ENCODE results near the gene CEP68.
"Not testable (repeated sequence)": the region's sequence is repeated elsewhere in the genome, so short reads cannot be mapped to it uniquely, and the experiment has no call there.

CEP68 gene, protein sequence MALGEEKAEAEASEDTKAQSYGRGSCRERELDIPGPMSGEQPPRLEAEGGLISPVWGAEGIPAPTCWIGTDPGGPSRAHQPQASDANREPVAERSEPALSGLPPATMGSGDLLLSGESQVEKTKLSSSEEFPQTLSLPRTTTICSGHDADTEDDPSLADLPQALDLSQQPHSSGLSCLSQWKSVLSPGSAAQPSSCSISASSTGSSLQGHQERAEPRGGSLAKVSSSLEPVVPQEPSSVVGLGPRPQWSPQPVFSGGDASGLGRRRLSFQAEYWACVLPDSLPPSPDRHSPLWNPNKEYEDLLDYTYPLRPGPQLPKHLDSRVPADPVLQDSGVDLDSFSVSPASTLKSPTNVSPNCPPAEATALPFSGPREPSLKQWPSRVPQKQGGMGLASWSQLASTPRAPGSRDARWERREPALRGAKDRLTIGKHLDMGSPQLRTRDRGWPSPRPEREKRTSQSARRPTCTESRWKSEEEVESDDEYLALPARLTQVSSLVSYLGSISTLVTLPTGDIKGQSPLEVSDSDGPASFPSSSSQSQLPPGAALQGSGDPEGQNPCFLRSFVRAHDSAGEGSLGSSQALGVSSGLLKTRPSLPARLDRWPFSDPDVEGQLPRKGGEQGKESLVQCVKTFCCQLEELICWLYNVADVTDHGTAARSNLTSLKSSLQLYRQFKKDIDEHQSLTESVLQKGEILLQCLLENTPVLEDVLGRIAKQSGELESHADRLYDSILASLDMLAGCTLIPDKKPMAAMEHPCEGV

DNA sequence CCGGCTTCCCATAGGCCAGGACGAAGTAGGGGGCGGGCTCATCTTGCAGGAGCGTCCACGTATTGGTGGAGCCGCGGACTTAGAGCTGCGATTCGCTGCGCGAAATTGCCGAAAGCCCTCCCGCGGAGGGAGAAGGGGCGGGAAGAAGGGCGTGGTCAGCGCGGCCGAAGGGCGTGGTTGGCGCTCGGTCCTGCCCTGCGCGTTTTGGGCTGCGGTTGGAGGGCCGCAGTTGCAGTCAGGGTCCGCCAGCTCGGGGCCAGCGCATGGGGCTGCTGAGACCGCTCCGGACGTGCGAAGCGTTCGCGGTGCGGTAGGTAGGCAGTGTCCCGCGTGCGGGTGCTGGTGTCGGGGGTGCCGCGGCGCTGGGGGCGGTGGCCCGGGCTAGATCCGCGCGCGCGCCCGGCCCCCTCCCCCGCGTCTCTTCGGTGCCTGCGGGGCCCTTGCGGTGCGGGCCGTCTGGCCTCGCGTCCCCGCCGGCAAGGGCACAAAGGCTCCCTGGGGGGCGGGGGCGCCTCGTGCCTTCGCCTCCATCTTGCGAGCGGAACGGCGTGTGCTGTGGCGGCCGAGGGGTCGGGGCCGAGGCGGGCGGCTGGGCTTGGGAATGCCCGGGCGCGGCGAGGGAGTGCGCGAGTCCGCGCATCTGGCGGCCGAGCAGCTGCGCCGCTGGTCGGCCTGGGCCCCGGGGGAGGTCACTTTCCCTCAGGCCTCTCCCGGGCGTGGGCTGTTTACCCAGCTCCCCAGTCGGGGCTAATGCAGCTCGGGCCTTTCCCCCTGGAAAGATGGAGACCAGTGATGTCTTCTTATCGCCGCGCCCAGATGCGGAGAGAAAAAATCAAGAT is at the start of gene CEP68:
CEP68 (plus strand) TSS at position 202 of the 839 bp plus-strand sequence. CDS start 13,029 bp downstream, outside the sequence.
- peak; percentile 95 to 96 for DNase-seq

DNA sequence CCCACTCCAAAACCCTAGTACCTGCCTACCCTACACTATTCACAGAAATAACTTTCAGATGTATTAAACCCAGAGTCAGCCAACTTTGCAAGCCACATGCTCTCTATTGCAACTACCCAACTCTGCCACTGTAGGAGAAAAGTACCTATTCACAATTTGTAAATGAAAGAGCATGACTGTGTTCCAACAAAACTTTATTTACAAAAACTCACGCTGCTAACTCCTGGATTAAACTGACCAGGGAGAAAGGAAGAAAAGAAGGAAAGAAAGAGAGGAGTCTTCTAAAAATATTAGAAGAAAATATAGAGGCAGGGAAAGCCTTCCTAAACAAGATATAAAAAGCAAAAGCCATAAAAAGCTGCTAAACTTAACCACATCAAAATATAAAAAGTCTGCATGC is 42.4 kb upstream of the CEP68 start:
- no peak for DNase-seq

DNA sequence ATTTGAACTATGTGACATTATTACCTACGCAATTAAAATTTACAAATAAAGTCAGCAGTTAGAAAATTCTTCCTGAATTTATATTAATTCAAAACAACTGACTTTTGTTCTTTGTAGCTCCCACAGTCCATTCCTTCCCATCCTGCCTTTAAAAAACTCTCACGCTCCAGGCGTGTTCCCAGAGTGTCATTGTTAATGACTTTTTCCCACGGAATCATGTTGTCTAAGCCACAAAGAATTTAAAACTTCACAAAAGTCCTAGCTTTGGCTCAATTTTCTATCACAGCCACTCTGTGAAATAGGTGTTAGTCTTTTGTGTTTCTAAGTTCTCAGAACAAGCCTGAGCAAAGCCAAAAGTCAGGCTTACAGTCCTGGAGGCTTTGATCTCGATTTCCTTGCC is 40.5 kb upstream of the CEP68 start:
- no peak for DNase-seq

DNA sequence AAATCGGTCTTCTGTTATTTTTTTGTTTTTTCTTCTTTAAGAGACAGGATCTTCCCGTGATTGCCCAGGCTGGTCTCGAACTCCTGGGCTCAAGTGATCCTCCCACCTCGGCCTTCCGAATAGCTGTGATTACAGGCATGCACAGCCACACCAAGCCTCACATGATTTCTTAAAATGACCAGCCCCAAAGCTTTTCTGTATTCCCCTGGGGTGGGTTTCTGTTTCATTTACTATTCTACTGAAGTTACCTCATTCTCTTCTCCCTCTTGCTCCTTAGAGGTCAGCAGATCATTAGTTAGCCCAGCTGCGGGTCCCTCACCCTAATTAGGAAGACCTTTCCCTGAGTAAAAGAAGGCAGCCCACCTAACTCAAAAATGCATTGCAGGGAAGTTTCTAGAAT is 39.4 kb upstream of the CEP68 start:
- DNase-seq = no peak

DNA sequence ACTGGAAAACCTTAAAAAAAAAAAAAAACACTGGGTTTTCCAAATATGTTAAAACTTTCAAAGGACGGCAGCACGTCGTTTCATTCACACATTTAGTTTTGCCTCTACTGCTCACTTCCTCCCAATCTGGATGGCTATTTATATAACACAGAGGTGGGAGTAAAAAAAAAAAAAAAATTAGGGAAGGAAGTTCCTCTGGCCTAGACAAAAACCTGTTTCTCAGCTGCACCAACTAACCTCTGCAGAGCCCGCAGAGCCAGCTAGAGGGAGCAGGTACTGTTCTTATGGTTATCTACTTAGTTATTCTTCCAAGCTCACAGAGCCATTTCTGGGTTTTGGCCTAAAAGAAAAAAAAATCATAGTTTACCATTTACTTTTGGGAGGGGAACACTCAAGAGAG is 38.9 kb upstream of the CEP68 start:
- peak; percentile 89 to 95 for DNase-seq

DNA sequence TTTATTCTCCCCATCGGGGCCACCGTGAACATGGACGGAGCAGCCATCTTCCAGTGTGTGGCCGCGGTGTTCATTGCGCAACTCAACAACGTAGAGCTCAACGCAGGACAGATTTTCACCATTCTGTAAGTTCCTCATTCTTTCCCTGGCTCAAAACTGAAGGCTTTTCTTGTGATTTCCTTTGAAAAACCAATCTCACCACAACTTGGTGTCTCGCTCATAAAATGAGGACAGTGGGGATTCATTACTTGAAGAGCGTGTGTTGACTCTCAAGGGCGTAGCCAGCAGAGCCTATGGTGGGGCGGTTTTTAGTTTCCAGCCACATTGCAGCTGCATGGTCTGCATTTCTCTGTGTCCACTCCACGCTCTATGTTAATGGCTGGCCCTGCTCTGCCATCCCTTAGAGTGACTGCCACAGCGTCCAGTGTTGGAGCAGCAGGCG is 38.1 kb upstream of the CEP68 start:
- DNase-seq = peak; percentile 94

DNA sequence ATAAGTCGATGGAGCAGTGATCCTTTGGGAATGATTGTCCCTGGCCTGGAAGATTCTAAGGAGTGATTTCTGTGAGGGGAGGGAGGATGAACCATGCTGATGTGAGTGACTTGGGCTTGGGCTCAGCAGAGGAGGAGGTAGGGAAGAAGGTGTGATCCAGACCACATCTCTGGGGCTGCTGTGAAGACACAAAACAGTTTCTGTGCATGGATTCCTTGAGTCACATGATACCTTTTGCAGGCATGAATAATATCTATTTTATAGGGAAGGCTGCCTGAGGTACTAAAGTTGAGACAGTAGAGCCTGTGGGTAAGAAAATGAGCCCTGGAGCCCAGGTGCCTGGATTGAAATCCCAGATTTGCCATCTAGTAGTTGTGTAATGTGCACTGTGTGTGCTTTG is 37.2 kb upstream of the CEP68 start:
- no peak for DNase-seq

DNA sequence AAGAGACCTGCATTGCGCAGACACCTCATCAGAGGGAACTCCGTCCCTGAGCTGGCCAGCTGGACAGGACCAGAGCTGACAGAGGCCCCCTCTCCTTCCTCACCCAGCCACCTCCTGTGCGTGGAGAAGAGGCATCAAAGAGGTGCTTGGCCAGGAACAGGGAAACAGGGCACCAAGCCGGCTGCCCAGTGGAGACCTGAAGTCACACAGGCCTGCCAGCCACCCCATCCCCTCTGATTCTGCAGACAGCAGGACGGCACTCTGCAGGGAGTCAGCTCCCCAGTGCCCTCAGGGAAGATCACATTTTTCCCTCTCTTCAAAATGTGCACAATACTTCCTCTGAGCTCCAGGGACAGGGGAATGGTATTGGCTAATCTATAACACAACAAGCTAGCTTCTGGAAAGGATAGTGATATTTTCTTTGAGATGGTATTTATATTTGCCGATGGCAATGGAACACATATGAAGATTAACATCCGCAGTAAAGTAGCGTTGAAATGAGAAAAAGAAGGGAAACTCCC is 36.5 kb upstream of the CEP68 start:
- DNase-seq = no peak

DNA sequence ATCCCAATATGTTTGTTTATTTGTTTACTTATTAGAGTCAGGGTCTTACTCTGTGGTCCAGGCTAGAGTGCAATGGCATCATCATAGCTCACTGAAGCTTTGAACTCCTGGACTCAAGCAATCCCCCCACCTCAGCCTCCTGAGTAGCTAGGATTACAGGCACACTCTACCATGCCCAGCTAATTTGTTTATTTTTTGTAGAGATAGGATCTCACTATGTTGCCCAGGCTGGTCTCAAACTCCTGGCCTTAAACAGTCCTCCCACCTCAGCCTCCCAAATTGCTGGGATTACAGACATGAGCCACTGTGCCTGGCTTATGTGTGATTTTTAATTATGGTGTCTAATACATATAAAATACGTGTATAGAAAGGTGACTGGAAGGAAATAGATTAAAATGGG is 36.0 kb upstream of the CEP68 start:
- not testable (repeated sequence) for DNase-seq

DNA sequence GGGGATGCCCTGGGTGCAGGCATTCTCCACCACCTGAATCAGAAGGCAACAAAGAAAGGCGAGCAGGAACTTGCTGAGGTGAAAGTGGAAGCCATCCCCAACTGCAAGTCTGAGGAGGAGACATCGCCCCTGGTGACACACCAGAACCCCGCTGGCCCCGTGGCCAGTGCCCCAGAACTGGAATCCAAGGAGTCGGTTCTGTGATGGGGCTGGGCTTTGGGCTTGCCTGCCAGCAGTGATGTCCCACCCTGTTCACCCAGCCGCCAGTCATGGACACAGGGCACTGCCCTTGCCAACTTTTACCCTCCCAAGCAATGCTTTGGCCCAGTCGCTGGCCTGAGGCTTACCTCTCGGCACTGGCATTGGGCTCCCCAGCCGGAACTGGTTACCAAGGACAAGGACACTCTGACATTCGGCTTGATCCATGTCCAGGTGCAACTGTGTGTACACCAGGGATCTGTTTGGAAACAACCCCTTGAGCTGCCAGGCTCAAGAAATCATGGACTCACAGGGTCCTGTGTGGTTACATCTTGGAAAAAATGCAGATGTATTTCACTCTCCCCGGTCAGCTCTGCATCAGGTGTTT is 35.2 kb upstream of the CEP68 start:
- DNase-seq = no peak

DNA sequence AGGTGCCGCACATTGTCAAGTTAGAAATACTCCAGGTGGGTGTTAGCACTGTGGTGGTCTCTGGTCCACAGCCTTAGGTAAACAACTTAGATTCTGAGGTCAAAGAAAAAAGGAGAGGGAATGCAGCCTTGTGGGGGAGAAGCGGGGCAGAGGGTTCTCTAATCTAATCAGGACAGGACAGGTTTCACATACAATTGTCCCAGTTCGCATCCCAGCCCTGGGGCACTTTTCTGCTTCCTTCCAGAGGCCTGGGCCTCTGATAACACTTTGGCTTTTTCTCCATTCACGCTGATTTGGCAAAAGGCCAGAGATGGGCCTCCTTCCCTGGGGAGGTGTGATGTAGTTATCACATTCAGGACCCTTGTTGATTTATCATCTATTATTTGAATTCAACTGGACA is 34.5 kb upstream of the CEP68 start:
- no peak for DNase-seq

DNA sequence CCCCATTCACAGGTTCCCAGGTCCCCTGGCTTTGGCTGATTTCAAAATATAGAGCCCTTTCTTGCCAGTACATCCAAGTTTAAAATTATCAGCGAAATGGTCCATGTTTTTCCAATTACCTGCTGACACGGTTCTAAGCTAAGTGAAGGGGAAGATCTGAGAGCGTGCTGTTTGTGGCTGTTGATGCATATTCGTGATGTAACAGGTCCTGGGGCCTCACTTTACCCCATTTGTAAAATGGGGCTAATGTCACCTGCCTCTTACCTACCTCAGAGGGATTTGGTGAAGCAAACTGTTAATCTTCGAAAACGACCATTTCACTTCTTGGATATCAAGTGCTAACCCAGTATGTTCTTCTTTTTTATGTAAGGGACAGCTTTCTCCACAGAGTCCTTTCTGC is 34.0 kb upstream of the CEP68 start:
- no peak for DNase-seq

DNA sequence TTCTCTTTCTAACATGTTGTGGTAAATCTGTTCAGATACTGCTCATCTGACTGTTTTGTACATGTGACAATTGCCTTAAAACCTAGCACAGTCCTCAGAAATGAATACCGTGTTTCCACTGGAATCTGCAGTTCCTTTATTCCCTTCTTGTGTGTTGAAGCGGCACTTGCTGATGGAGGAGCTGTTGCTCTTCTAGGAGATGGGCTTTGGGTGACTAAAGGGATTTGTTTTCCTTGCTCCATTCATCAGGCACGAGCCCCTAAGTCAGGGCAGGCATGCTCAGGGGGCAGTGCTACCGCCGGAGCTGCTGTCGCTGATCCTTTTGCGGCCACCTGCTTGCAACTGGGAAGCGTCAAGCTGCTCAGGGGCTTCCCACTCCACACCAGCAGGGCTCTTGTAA is 32.5 kb upstream of the CEP68 start:
- no peak for DNase-seq

DNA sequence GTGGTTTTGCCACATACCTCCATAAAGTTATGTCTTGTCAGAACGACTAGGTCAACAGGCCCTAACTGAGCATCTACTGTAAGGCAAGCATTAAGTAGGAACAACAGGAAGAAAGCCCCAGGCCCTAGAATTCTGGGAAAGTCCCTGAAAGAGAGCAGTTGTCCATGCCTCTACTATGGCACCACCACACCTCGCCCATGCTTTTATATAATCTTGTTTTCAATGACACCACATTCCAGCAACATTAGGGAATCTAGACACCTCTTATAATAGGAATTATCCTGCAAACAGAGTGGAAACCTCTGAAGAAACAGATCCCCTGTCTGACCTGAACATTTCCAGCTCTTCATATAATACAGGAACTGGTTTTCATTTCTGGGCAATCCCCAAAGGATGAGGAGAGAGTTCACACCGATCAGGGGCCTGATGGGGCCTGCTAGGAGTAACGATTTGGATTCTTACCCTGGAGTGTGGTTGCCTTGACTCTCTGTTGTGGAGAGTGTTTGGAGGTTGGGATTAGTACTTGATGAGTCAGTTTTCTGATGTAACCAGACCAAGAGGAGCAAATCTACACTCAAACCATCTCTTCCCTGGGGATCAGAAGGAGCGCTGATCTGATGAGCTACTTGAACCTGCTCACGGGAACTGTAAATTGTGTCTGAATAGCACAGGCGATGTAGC is 31.9 kb upstream of the CEP68 start:
- DNase-seq = no peak

DNA sequence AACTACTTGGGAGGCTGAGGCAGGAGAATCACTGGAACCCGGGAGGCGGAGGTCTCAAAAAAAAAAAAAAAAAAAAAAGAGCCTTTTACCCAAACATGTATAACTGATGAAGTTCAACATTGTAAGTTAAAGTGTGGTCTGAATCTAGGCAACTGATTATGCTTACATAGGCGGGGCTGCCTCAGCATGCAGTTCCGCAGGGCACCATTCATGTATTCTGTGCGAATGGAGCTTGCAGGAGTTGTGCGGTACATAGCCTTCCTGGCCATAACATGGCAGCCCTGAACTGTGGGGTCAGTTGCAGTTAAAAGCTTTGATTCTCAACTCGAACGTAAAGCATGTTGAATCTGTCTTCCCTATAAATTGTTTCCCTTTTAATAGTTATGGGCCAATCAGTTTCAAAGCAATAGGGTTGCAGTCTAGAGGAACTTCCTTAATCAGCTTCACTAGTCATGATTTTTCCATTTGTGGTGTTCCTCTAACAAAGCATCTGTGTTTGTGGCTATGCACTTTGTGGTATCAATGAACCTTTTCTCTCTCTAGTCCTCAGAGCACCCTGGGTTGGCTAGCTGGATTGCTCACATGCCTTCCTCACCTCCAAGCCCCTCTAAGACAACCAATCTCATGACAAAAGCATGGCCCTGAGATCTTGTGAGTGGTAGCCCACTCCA is 30.6 kb upstream of the CEP68 start:
- DNase-seq = peak; percentile 26 to 45

DNA sequence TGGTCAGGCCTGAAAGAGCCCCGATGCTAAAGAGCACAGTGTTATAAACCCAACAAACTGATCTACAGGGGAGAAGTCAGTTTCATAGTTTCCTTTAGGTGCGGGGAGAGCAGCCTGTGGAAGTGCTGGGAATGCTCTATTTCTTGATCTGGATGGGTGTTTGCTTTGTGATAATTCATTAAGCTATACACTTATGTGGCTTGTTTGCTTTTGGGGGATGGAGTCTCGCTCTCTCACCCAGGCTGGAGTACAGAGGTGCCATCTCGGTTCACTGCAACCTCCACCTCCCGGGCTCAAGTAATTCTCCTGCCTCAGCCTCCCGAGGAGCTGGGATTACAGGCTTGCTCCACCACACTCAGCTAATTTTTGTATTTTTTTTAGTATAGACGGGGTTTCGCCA is 30.1 kb upstream of the CEP68 start:
- no peak for DNase-seq

DNA sequence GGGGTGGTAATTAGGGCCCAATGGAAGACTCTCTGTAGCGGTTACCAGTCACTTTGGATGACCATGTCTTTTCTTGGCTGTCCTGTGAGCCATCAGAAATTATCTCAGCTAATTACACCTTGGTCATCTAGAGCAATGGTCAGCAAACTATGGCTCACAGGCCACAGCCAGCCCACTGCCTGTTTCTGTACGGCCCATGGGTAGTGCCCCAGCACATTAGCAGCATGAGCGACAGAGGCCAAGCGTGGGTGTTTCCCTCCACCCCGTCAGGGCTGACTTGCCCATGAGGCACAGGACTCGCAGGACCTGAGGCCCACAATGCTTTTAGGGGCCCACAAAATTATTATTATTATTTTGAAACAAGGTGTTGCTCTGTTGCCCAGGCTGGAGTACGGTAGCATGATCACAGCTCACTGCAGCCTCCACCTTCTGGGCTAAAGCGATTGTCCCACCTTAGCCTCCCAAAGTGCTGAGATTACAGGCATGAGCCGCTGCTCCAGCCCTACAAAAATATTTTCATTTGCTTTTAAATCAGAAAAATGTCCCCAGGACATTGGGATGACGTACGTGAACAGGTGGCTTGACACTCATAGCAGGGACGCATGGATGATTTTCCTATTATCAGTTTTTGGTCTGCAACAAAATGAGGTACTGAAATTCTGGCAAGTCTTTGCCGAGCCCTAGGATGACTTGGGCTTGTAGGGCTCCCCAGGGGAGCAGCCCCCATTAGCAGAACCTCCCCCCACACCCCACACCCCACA is 29.3 kb upstream of the CEP68 start:
- no peak for DNase-seq

DNA sequence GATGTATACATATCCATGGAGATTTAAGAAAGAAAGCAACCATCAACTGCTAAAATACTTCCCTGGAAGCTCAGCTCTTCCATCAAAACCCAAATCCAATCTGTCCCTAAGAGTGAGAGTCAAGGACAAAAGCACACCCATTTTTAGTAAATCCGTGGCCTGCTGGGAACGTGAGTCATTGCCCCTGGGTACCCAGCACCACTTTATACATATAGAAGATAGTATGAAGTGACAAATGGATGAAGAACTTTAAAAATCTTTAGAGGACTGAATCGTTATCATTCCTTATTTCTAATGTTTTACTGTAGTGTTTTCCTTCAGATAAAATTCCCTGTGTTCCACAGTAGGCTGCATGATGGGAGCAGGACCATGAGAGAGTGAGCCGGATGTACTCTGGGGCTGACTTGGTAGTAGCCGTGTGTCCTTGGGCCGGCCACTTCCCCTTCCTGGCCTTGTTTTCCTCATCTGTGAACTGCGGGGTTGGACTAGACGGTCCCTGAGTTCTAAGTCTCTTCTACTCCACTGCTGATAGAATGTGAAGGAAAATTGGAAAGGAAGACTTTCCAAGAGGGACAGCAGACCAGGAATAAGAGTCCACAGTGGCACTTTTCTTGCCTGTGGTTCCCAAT is 28.5 kb upstream of the CEP68 start:
- DNase-seq = no peak

DNA sequence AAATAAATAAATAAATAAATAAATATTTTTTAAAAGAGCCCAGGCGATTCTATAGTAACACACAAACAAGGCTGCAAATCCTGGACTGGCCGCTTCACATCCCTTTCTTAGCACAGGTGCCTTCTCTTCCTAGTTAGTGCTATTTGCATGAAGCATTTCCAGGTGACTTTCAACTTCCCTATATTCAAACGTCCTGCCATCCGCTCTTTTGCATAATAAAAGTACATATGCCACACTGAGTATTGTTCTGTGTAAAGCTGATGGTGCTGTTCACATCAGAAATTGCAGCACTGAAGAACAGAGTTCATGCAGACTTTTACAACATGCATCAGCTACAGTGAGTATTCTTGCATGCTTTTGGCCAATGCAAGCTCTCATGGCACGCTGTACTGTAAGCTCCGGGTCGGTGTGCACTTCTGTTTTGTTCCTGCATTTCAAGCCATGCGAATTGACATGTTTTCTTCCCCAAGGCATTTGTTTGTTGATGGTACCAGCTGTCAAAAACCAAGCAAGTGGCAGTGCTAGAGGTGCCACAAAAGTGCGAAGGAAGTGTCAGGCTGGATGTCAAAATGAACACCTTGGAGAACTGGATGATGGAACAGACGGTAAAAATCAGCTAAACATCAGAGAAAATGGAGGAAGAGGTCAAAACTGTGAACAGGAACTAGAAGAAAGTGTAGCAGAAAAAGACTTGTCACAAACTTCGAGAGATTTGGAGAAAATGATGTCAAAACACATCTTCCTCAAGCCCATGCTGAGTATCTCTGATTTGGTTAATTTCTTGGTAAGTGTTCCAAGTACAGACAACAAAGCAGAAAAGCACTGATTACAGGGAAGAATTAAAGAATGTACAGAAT is 25.5 kb upstream of the CEP68 start:
- DNase-seq = no peak

Data from Kasumi-1 (cell line).